Neural progenitor cell (in vitro differentiated cells): ENCODE data around the gene MRTFB. TPM values are rescaled to one million over a fixed set of nuclear protein-coding genes. Genes with fewer than 3 reads are reported as not detected.

Experiments
- DNase-seq: peaks from one replicate; pipeline ENCODE4 v3.0.0-alpha.2; 2016; ENCODE audit warnings: low spot score
- H2AFZ ChIP-seq: fragments of 200-600 bp; sonication (generic); replicated peaks from 2 replicates; pipeline ENCODE4 v1.6.1; 2016; ENCODE audit warnings: antibody characterized with exemption
- H3F3A ChIP-seq: fragments of 200-600 bp; sonication (generic); 2 replicates; pipeline ENCODE4 v1.6.1; 2016; ENCODE audit warnings: antibody characterized with exemption, low read depth
- H3K27ac ChIP-seq: fragments of 200-600 bp; sonication (generic); 2 replicates; pipeline ENCODE4 v1.5.1; 2016; ENCODE audit warnings: mild to moderate bottlenecking
- H3K27me3 ChIP-seq: fragments of 200-600 bp; sonication (generic); 2 replicates; pipeline ENCODE4 v1.6.1; 2016; ENCODE audit warnings: mild to moderate bottlenecking, moderate library complexity
- H3K36me3 ChIP-seq: fragments of 200-600 bp; sonication (generic); 2 replicates; pipeline ENCODE4 v1.5.1; 2016
- H3K4me1 ChIP-seq: fragments of 200-600 bp; sonication (generic); 2 replicates; pipeline ENCODE4 v1.6.1; 2016; ENCODE audit warnings: mixed run types
- H3K4me2 ChIP-seq: fragments of 200-600 bp; sonication (generic); 2 replicates; pipeline ENCODE4 v1.6.1; 2016
- H3K4me3 ChIP-seq: fragments of 200-600 bp; sonication (generic); 2 replicates; pipeline ENCODE4 v1.5.1; 2016
- H3K79me2 ChIP-seq: fragments of 200-600 bp; sonication (generic); 2 replicates; pipeline ENCODE4 v1.6.1; 2016; ENCODE audit warnings: low read depth
- H3K9ac ChIP-seq: fragments of 200-600 bp; sonication (generic); 2 replicates; pipeline ENCODE4 v1.6.1; 2016
- H3K9me3 ChIP-seq: fragments of 200-600 bp; sonication (generic); 2 replicates; pipeline ENCODE4 v1.5.1; 2016; ENCODE audit warnings: low read depth
- H4K20me1 ChIP-seq: fragments of 200-600 bp; sonication (generic); 2 replicates; pipeline ENCODE4 v1.6.1; 2016; ENCODE audit warnings: low read depth
- H3K27ac Mint-ChIP-seq: 3 replicates; pipeline ENCODE4 v1.8.0; 2021; ENCODE audit warnings: mixed read lengths
- H3K27me3 Mint-ChIP-seq: 2 replicates; pipeline ENCODE4 v1.8.0; 2022; ENCODE audit warnings: low read depth, mild to moderate bottlenecking, inconsistent platforms, moderate library complexity, mixed read lengths; ENCODE audit not compliant: insufficient read depth
- H3K36me3 Mint-ChIP-seq: 3 replicates; pipeline ENCODE4 v1.8.0; 2021; ENCODE audit warnings: mixed read lengths
- H3K4me1 Mint-ChIP-seq: 3 replicates; pipeline ENCODE4 v1.8.0; 2021; ENCODE audit warnings: mixed read lengths
- H3K4me3 Mint-ChIP-seq: 3 replicates; pipeline ENCODE4 v1.8.0; 2021; ENCODE audit warnings: mild to moderate bottlenecking, moderate library complexity, mixed read lengths
- H3K9me3 Mint-ChIP-seq: 3 replicates; pipeline ENCODE4 v1.8.0; 2020; ENCODE audit warnings: mixed read lengths
- EZH2 ChIP-seq: fragments of 200-600 bp; sonication (generic); IDR thresholded peaks from 2 replicates; pipeline ENCODE4 v1.6.1; 2017; ENCODE audit warnings: antibody characterized with exemption, mild to moderate bottlenecking, moderate library complexity
- EZH2phosphoT487 ChIP-seq: fragments of 200-600 bp; sonication (generic); IDR thresholded peaks from 2 replicates; pipeline ENCODE4 v1.6.1; 2017; ENCODE audit warnings: antibody characterized with exemption
- total RNA-seq: library from RNA; depleted of rRNA; stranded (reverse); fragments of >200 nt; gene quantifications from 2 replicates; pipeline ENCODE4 v1.2.3, GENCODE V29; 2015; ENCODE audit warnings: low replicate concordance
- TF ChIP-seq, protein P1 (sequence below): fragments of 200-600 bp; sonication (generic); IDR thresholded peaks from 2 replicates; pipeline ENCODE4 v1.5.1; 2017; ENCODE audit warnings: antibody characterized with exemption, mild to moderate bottlenecking

Gene MRTFB
- total RNA-seq, 1 donor from 2014 or later: 26.8 TPM

DNA sequence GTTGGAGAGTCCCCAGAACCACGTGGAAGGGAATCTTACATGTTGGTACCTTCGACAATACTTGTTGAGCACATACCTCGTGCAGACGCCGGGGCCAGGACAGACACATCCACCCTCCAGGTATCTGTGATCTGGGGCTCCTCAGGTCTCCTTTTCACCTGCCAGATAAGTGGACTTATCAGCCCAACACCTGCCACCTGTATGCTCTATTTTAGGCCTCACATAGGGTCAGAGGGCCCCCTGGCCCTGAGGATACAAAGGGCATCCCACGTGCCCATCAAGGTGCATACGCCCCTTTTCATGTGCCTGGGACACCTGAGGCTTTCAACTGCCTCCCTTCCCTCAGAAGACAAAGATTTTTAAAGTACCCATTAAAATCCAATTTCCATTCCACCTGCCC lies 212.7 kb downstream of the MRTFB start:
- DNase-seq: no peak
- no peak overlapping the region for H3K4me2 ChIP-seq

DNA sequence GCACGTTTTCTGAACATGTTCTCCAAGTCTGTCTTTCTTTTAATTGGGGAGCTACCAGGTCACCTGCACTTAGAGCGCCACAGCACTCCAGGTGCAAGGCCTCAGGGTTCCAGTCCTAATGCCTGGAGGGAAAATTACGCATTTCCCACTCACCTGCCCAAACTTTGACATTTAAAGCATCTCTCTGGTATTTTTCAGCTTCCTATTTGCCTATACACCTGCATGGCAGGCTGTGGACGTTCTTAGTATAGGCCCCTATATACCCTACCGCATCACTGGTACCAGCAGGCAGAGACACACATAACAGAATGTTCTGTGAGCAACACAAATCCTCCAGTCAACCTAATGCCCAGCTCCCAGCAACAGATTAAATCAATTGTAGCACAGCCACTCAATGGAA lies 213.3 kb downstream of the MRTFB start:
- H3K27ac Mint-ChIP-seq: no peak overlapping the region
- peak overlapping the region; percentile 83 for H3K4me3 ChIP-seq
- H3K27me3 ChIP-seq: no peaks in the 10 kb centered on the region
- peaks cover 25% of the 10 kb centered on the region for H3K27me3 Mint-ChIP-seq
- peaks cover 12% of the 10 kb centered on the region for H3K9me3 Mint-ChIP-seq
- H3K4me3 Mint-ChIP-seq: peak overlapping the region; percentile 96
- no peaks in the 10 kb centered on the region for H3K79me2 ChIP-seq
- no peaks in the 10 kb centered on the region for H3K36me3 ChIP-seq
- peak; percentile 44 for DNase-seq
- no peaks in the 10 kb centered on the region for H3K36me3 Mint-ChIP-seq
- H4K20me1 ChIP-seq: no peaks in the 10 kb centered on the region
- H3K9ac ChIP-seq: no peak overlapping the region
- H3F3A ChIP-seq: peaks cover 23% of the 10 kb centered on the region
- H2AFZ ChIP-seq: no peak overlapping the region
- no peak overlapping the region for H3K27ac ChIP-seq
- peaks cover 7% of the 10 kb centered on the region for H3K4me1 ChIP-seq
- no peak for TF ChIP-seq EZH2phosphoT487
- TF ChIP-seq, protein P1, sequence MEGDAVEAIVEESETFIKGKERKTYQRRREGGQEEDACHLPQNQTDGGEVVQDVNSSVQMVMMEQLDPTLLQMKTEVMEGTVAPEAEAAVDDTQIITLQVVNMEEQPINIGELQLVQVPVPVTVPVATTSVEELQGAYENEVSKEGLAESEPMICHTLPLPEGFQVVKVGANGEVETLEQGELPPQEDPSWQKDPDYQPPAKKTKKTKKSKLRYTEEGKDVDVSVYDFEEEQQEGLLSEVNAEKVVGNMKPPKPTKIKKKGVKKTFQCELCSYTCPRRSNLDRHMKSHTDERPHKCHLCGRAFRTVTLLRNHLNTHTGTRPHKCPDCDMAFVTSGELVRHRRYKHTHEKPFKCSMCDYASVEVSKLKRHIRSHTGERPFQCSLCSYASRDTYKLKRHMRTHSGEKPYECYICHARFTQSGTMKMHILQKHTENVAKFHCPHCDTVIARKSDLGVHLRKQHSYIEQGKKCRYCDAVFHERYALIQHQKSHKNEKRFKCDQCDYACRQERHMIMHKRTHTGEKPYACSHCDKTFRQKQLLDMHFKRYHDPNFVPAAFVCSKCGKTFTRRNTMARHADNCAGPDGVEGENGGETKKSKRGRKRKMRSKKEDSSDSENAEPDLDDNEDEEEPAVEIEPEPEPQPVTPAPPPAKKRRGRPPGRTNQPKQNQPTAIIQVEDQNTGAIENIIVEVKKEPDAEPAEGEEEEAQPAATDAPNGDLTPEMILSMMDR: no peak
- TF ChIP-seq EZH2: no peak
- peaks cover 35% of the 10 kb centered on the region for H3K4me1 Mint-ChIP-seq
- H3K4me2 ChIP-seq: peak overlapping the region; percentile 77
- H3K9me3 ChIP-seq: no peaks in the 10 kb centered on the region

More for the DNA sequence above, 212.7 kb downstream of the MRTFB start:
- no peak overlapping the region for H3K9ac ChIP-seq
- H3K4me1 ChIP-seq: peaks cover 7% of the 10 kb centered on the region
- Mint-ChIP-seq H3K4me3 (peak overlapping the region; percentile 96), H3K9me3 (peaks cover 7% of the 10 kb centered on the region), H3K27me3 (peaks cover 24% of the 10 kb centered on the region), H3K27ac (no peak overlapping the region), H3K36me3 (no peaks in the 10 kb centered on the region), H3K4me1 (peaks cover 35% of the 10 kb centered on the region)
- H3K9me3 ChIP-seq: no peaks in the 10 kb centered on the region
- no peaks in the 10 kb centered on the region for H3K36me3 ChIP-seq
- no peaks in the 10 kb centered on the region for H4K20me1 ChIP-seq
- H3K4me3 ChIP-seq: no peak overlapping the region
- TF ChIP-seq EZH2phosphoT487 (no peak), EZH2 (no peak)
- TF ChIP-seq, protein P1: no peak
- H3K27me3 ChIP-seq: no peaks in the 10 kb centered on the region
- no peaks in the 10 kb centered on the region for H3K79me2 ChIP-seq
- H3K27ac ChIP-seq: no peak overlapping the region
- peaks cover 23% of the 10 kb centered on the region for H3F3A ChIP-seq
- no peak overlapping the region for H2AFZ ChIP-seq

DNA sequence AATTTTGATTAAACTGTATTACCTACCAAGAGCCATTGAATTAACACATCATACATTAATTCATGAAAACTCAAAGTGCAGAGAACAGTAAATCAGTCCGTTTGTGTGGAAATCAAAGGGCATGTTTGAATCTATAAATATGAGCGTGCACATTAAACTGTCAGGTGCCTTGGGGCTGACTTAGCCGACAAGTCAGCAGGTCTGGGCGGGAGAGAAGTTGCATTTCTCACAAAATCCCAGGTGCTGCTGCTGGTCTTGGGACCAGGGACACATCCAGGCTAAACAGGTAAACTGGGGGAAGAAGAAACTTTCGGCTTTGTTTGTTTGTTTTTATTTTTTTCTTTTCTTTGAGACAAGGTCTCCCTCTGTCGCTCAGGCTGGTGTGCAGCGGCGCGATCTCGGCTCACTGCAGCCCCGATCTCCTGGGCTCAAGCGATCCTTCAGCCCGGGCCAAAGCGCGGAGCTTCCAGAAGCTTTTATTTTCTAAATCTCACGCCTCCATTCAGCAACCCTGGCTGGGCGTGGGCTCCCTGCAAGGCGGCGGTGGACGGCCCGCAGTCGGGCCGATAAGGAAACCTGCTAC lies 213.9 kb downstream of the MRTFB start:
- Histone ChIP-seq H3K27ac (no peak overlapping the region), H4K20me1 (no peaks in the 10 kb centered on the region), H3K4me2 (peak overlapping the region; percentile 77), H3F3A (peaks cover 23% of the 10 kb centered on the region), H3K9ac (peak overlapping the region; percentile 29), H3K9me3 (no peaks in the 10 kb centered on the region), H3K4me1 (peaks cover 7% of the 10 kb centered on the region), H3K27me3 (no peaks in the 10 kb centered on the region), H2AFZ (peak overlapping the region; percentile 93), H3K79me2 (no peaks in the 10 kb centered on the region), H3K36me3 (no peaks in the 10 kb centered on the region), H3K4me3 (peak overlapping the region; percentile 83)
- peak; percentile 86 for DNase-seq
- H3K36me3 Mint-ChIP-seq: no peaks in the 10 kb centered on the region
- H3K4me1 Mint-ChIP-seq: peaks cover 33% of the 10 kb centered on the region
- H3K4me3 Mint-ChIP-seq: peak overlapping the region; percentile 96
- TF ChIP-seq EZH2: no peak
- TF ChIP-seq EZH2phosphoT487: no peak
- TF ChIP-seq, protein P1: peak; percentile 44
- peaks cover 14% of the 10 kb centered on the region for H3K9me3 Mint-ChIP-seq
- H3K27me3 Mint-ChIP-seq: peaks cover 25% of the 10 kb centered on the region
- H3K27ac Mint-ChIP-seq: peak overlapping the region; percentile 98
